Activated naive CD8-positive, alpha-beta T cell treated with anti-CD3 and anti-CD28 coated beads, Interleukin-2, amount 50 U/mL, for 24 hours (primary cell): ENCODE results near the gene VPS39.

Experiments
- ATAC-seq: fragments of 150-1000 bp; cut with Tn5 transposase; one replicate; pipeline ENCODE4 v1.10.0; 2021
- DNase-seq: peaks from one replicate; pipeline ENCODE4 v3.0.0; 2021
- H3K27ac Mint-ChIP-seq: one replicate; pipeline ENCODE4 v1.8.0; 2021; ENCODE audit warnings: mild to moderate bottlenecking, mixed read lengths
- H3K27me3 Mint-ChIP-seq: one replicate; pipeline ENCODE4 v1.8.0; 2021; ENCODE audit warnings: mixed read lengths
- H3K36me3 Mint-ChIP-seq: one replicate; pipeline ENCODE4 v1.8.0; 2021; ENCODE audit warnings: low read depth, mixed read lengths
- H3K4me1 Mint-ChIP-seq: one replicate; pipeline ENCODE4 v1.8.0; 2021; ENCODE audit warnings: mixed read lengths
- H3K4me3 Mint-ChIP-seq: one replicate; pipeline ENCODE4 v1.8.0; 2021; ENCODE audit warnings: mild to moderate bottlenecking, moderate library complexity, mixed read lengths
- H3K9me3 Mint-ChIP-seq: one replicate; pipeline ENCODE4 v1.8.0; 2021; ENCODE audit warnings: mixed read lengths

Gene VPS39

DNA sequence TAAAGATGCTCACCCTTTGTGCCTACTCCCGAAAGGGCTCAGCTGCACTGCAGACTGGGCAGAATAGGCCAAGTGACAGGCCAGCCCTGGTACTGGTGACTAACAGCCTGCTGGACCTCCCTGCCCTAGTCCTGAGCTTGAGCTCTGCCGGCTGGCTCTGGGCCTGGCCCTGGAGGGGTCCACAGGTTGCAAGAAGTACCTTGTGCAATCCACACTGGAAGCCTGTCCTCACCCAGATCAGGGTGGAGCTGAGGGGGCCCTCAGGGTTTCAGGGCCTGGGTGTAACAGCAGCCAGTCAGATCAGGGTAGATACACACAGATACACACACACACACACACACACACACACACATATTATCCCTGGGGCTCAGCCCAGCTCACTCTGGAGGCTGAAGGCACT lies 86.4 kb downstream of the VPS39 start:
- DNase-seq (no peak), ATAC-seq (no peak)
- Mint-ChIP-seq H3K36me3 (no peaks in the 10 kb centered on the region), H3K9me3 (no peaks in the 10 kb centered on the region), H3K4me1 (no peaks in the 10 kb centered on the region), H3K4me3 (no peak overlapping the region), H3K27me3 (no peaks in the 10 kb centered on the region), H3K27ac (no peak overlapping the region)

DNA sequence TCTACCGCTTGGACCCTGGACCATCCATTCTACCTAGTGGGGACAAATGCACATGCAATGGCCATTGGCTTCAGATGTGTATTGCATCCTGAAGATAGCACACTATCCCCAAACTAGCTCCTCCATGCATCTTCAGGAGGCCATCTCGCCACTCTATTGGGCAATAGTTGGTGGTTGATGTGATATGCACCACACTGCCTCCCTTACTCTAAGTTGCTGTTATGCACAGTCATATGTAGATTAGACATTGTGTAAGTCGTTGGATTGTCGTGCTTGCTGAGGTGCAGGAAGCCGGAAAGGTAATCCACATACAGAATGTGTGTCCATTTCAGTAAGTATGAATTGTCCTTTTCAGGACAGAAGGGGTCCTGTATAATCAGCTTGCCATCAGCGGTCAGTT lies 87.1 kb downstream of the VPS39 start:
- Mint-ChIP-seq H3K27me3 (peaks cover 2% of the 10 kb centered on the region), H3K36me3 (no peaks in the 10 kb centered on the region), H3K4me3 (no peak overlapping the region), H3K27ac (no peak overlapping the region), H3K9me3 (no peaks in the 10 kb centered on the region), H3K4me1 (no peaks in the 10 kb centered on the region)
- no peak for ATAC-seq
- no peak for DNase-seq

DNA sequence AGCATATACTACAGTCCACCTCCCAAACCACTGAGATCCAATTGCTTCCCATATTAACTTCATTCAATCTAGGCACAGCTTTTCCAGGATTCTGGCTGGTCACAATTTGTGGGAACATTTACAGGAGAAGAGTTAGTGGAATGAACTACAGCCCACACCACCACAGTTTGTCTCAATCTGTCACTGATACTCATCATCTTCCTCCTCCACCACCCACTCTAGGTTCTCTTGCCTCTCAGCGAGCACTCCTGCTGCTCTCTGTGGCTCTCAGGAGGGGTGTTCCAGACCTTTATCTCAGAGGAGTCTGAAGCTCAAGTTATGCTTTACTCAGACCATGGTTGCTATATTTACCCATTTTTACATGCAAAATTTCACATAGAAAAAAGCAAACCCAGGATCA lies 87.8 kb downstream of the VPS39 start:
- no peak overlapping the region for H3K27ac Mint-ChIP-seq
- no peaks in the 10 kb centered on the region for H3K36me3 Mint-ChIP-seq
- DNase-seq (no peak), ATAC-seq (no peak)
- no peak overlapping the region for H3K4me3 Mint-ChIP-seq
- no peaks in the 10 kb centered on the region for H3K9me3 Mint-ChIP-seq
- no peaks in the 10 kb centered on the region for H3K4me1 Mint-ChIP-seq
- peaks cover 2% of the 10 kb centered on the region for H3K27me3 Mint-ChIP-seq

DNA sequence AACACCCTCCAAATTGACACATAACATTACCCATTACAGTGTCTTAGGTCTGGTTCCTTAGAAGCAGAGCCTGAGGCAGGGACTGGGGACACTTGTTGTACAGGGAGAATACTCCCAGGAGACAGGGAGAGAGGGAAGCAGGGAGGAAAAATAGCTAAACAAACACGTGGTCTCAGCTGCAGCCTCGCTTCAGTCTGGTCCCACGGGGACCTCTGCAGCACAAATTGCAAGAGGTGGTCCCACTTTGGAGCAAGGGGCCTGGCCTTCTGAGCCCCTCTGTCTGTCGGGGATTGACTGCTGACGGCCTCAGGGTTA lies 88.7 kb downstream of the VPS39 start:
- Mint-ChIP-seq H3K36me3 (no peaks in the 10 kb centered on the region), H3K4me1 (no peaks in the 10 kb centered on the region), H3K4me3 (no peak overlapping the region), H3K9me3 (no peaks in the 10 kb centered on the region), H3K27ac (no peak overlapping the region), H3K27me3 (peaks cover 2% of the 10 kb centered on the region)
- DNase-seq, result no peak
- no peak for ATAC-seq

DNA sequence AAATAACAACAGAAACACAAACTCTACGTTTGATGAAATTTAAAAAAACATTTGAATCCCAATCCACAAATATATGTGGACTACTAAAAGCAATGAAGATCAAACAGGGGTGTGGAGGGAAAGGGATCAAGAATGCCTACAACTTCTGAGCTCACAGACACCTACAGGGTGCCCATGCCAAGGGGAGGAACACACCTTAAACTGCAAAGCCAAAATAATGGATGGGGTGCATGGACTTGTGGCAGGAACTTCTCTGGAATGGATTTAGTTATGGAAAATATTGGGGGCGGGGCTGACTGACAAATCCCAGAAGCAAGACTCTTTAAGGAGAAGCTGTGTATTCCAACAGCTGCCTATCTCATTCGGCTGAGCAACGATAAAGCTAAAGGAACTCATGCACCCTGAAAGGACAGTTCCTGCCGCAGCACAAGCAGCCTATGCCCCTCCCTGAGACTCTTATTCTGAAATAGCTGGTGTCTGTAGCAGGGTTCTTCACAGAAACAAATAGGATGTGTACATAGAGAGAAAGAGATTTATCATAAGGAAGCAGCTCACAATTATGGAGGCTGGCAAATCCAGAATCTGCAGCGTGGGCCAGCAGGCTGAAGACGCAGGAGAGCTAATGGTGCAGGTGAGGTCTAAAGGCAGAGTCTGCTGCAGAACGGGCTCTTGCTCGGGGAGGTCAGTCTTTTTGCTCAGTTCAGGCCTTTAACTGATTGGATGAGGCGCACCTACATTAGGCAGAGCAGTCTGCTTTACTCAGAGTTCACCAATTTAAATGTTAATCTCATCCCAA lies 89.3 kb downstream of the VPS39 start:
- Mint-ChIP-seq H3K9me3 (no peaks in the 10 kb centered on the region), H3K27me3 (peaks cover 2% of the 10 kb centered on the region), H3K36me3 (no peaks in the 10 kb centered on the region), H3K27ac (no peak overlapping the region), H3K4me3 (no peak overlapping the region), H3K4me1 (no peaks in the 10 kb centered on the region)
- ATAC-seq (no peak), DNase-seq (no peak)

DNA sequence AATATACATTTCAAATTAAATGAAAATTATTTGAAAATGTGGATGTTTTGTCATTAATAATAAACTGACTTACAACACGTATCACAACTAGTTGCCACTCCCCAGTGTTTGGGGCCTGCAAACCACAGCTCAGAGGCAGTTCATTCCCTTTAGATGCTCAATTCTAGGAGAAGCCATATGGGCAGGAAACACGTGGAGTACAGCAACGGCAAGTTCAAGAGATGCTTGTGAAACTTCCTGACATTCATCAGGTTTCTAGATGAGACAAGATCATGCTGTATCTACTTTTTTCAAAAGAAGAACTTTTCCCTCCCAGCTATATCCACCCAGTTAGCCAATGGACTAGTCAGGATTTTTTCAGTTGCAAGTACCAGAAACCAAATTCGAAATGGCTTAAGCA lies 96.2 kb downstream of the VPS39 start:
- ATAC-seq (no peak), DNase-seq (no peak)
- Mint-ChIP-seq H3K36me3 (no peaks in the 10 kb centered on the region), H3K27ac (no peak overlapping the region), H3K27me3 (peaks cover 25% of the 10 kb centered on the region), H3K9me3 (no peaks in the 10 kb centered on the region), H3K4me1 (peaks cover 7% of the 10 kb centered on the region), H3K4me3 (no peak overlapping the region)

DNA sequence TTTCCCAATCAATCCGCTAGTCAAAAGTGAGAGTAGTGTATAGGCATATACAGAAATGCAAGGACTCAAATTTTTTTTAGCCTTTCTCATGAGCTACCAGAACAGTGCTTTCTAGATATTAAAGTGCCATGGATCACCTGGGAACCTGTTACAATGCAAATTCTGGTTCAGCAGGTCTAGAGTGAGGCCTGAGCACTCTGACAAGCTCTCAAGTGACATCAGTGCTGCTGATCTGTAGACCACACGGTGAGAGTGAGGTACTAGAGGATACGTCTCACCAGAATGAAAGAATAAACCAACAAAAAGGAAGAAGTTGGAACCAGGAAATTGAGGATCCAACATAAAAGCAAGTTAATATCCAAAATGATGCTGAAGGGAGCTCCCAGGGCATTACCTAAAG lies 97.7 kb downstream of the VPS39 start:
- H3K27me3 Mint-ChIP-seq, result peaks cover 26% of the 10 kb centered on the region
- ATAC-seq (no peak), DNase-seq (no peak)
- no peaks in the 10 kb centered on the region for H3K36me3 Mint-ChIP-seq
- H3K9me3 Mint-ChIP-seq, result no peaks in the 10 kb centered on the region
- H3K4me1 Mint-ChIP-seq, result peaks cover 7% of the 10 kb centered on the region
- no peak overlapping the region for H3K27ac Mint-ChIP-seq
- H3K4me3 Mint-ChIP-seq, result no peak overlapping the region

DNA sequence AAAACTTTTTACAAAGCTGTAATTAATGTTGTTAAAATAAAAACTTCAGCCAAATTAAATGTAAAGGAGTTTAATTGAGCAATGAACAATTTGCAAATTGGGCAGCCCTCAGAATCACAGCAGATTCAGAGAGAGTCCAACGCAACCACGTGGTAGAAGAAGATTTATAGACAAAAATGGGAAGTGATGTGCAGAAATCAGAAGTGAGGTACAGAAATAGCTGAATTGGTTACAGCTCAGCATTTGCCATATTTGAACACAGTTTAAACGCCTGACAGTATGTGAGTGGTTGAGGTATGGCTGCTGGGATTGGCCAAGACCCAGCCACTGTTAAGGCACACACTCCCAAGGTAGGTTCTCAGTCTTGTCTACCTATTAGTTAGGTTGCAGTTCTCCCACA lies 99.3 kb downstream of the VPS39 start:
- ATAC-seq (no peak), DNase-seq (no peak)
- no peak overlapping the region for H3K4me3 Mint-ChIP-seq
- H3K27me3 Mint-ChIP-seq, result peaks cover 25% of the 10 kb centered on the region
- peaks cover 7% of the 10 kb centered on the region for H3K4me1 Mint-ChIP-seq
- no peaks in the 10 kb centered on the region for H3K36me3 Mint-ChIP-seq
- H3K9me3 Mint-ChIP-seq, result no peaks in the 10 kb centered on the region
- no peak overlapping the region for H3K27ac Mint-ChIP-seq
